ENCODE results near the gene MSL3B.

The MSL3B gene

GRCh38 chr2:233849607-233850271 lies 18.4 kb downstream of the MSL3B start:
- no peaks in the 10 kb centered on the region for H3K9me3 ChIP-seq (ENCODE audit: control insufficient read depth in 4 of 4, low read length in 3 of 4)
- H3K27ac ChIP-seq (ENCODE audit: low read depth in 1 of 2, low read length in 2 of 2) = no peak overlapping the region
- TF ChIP-seq CTCF (IDR thresholded peaks at IDR 0.05; ENCODE audit: low read depth, low read length, missing input control) (no peak), REST (IDR thresholded peaks at IDR 0.05) (no peak), EGR1 (IDR thresholded peaks at IDR 0.05; ENCODE audit: low read depth in 2 of 2) (no peak), ATF3 (IDR thresholded peaks at IDR 0.05) (no peak), TAF1 (conservative IDR thresholded peaks at IDR 0.05) (no peak), RXRA (IDR thresholded peaks at IDR 0.05) (no peak), YY1 (IDR thresholded peaks at IDR 0.05) (no peak), NR2F2 (IDR thresholded peaks at IDR 0.05) (no peak), GABPA (IDR thresholded peaks at IDR 0.05 in 1 of 2, conservative IDR thresholded peaks at IDR 0.05 in 1 of 2) (no peak), SP1 (IDR thresholded peaks at IDR 0.05) (no peak), FOXA2 (IDR thresholded peaks at IDR 0.05) (no peak), HNF4A (conservative IDR thresholded peaks at IDR 0.05) (no peak), RAD21 (IDR thresholded peaks at IDR 0.05) (no peak), FOXA1 (IDR thresholded peaks at IDR 0.05) (no peak), ZBTB33 (IDR thresholded peaks at IDR 0.05) (no peak), HNF4G (IDR thresholded peaks at IDR 0.05) (no peak), MAX (IDR thresholded peaks at IDR 0.05) (no peak), JUND (IDR thresholded peaks at IDR 0.05) (no peak)
- WGBS = 93% methylated on average over 13 of the region's 13 CpGs
- peak; percentile 9 for DNase-seq (ENCODE audit: low spot score)
- H3K36me3 ChIP-seq (ENCODE audit: control insufficient read depth in 4 of 4, insufficient read depth in 3 of 4, low read depth in 1 of 4, low read length in 3 of 4) = no peaks in the 10 kb centered on the region
- H3K27me3 ChIP-seq (ENCODE audit: control insufficient read depth in 4 of 4, insufficient read depth in 4 of 4, low read length in 3 of 4) = no peaks in the 10 kb centered on the region
- no peak overlapping the region for H3K9ac ChIP-seq (ENCODE audit: low read depth in 1 of 2, low read length in 2 of 2)
- H3K4me1 ChIP-seq (ENCODE audit: control insufficient read depth in 4 of 4, insufficient read depth in 4 of 4, low read length in 3 of 4) = peaks cover 4 to 8% (median 6%) of the 10 kb centered on the region in 4 donors
- no peak overlapping the region for H3K4me3 ChIP-seq (ENCODE audit: low read depth in 1 of 3, low read length in 3 of 3)
